Thoracic aorta endothelial cell (primary cell): ENCODE measurements around the gene OR10G8. TPM values are rescaled to one million over a fixed set of nuclear protein-coding genes. Genes with fewer than 3 reads are reported as not detected.

Experiments
- total RNA-seq: library from RNA; depleted of rRNA; stranded (reverse); fragments of >200 nt; gene quantifications from 2 replicates; pipeline ENCODE4 v1.2.3, GENCODE V29; 2012

The OR10G8 gene
- not detected in 2 replicates for total RNA-seq

GRCh38 chr11:124026498-124026897, at the start of gene OR10G8:
Gene OR10G8 (plus strand): TSS chr11:124026798. CDS start chr11:124029623, 2,825 bp downstream.

GRCh38 chr11:123977731-123978347, 48.8 kb upstream of the OR10G8 start, which contains the start of gene OR10S1:
Gene OR10S1 (minus strand): TSS chr11:123977781. CDS start chr11:123977664, 117 bp downstream.

GRCh38 chr11:123995119-123995518, 31.5 kb upstream of the OR10G8 start, which contains the start of gene OR10G6:
Gene OR10G6 (minus strand): TSS chr11:123995161. CDS start chr11:123995161, 0 bp downstream.

GRCh38 chr11:124012697-124013096, 13.9 kb upstream of the OR10G8 start, which contains the start of gene OR10G4:
Gene OR10G4 (plus strand): TSS chr11:124012997. CDS start chr11:124015575, 2,578 bp downstream.

GRCh38 chr11:124041254-124041653, 14.7 kb downstream of the OR10G8 start, which contains the start of gene OR10G7:
Gene OR10G7 (minus strand): TSS chr11:124041325. CDS start chr11:124039001, 2,324 bp downstream.

Other genes with a start within 250 kb of the OR10G8 start
- not detected in 2 replicates for gene OR6M1, start 220.4 kb upstream of the OR10G8 start, total RNA-seq
- gene TMEM225, start 141.1 kb upstream of the OR10G8 start, total RNA-seq = not detected in 2 replicates
- gene OR8D4, start 124.6 kb upstream of the OR10G8 start, total RNA-seq = under 0.01 TPM in 1 of 2 replicates, not detected in the other
- gene OR4D5, start 87.2 kb upstream of the OR10G8 start, total RNA-seq = not detected in 2 replicates
- not detected in 2 replicates for gene OR6T1, start 83.0 kb upstream of the OR10G8 start, total RNA-seq
- not detected in 2 replicates for gene OR10S1, start 49.0 kb upstream of the OR10G8 start, total RNA-seq
- not detected in 2 replicates for gene OR10G6, start 31.6 kb upstream of the OR10G8 start, total RNA-seq
- 0.13 TPM in 1 of 2 replicates, not detected in the other for gene OR10G4, start 13.8 kb upstream of the OR10G8 start, total RNA-seq
- gene OR10G9, start 3.8 kb upstream of the OR10G8 start, total RNA-seq = 0.14 TPM in 1 of 2 replicates, not detected in the other
- not detected in 2 replicates for gene OR10G7, start 14.5 kb downstream of the OR10G8 start, total RNA-seq
- 14.9 and 18.2 TPM in 2 replicates for gene VWA5A, start 88.7 kb downstream of the OR10G8 start, total RNA-seq
- under 0.01 TPM in 1 of 2 replicates, not detected in the other for gene OR10D3, start 156.5 kb downstream of the OR10G8 start, total RNA-seq
- not detected in 2 replicates for gene OR8G1, start 214.3 kb downstream of the OR10G8 start, total RNA-seq
- gene OR8G5, start 229.6 kb downstream of the OR10G8 start, total RNA-seq = not detected in 2 replicates